Esophagus muscularis mucosa (tissue), 4 donors: ENCODE results near the gene PSMD8. TPM values are rescaled to one million over a fixed set of nuclear protein-coding genes. Genes with fewer than 3 reads are reported as not detected.

ENCODE experiments used
- DNase-seq: peaks from one replicate; pipeline ENCODE4 v3.0.0-alpha.2; 2017; ENCODE audit errors: extremely low spot score
- H3K27ac ChIP-seq, 4 donors: fragments of 200-600 bp; sonication (generic); replicated peaks in 1 of 4; 1 replicate in 3 of 4; 2 replicates in 1 of 4; pipeline ENCODE4 v1.5.1; 2016 to 2019; ENCODE audit warnings: mild to moderate bottlenecking in 1 of 4
- H3K27me3 ChIP-seq, 4 donors: fragments of 200-600 bp; sonication (generic); one replicate each; pipeline versions ENCODE4 v1.5.1 to v1.6.0; 2016 to 2019
- H3K36me3 ChIP-seq, 4 donors: fragments of 200-600 bp; sonication (generic); one replicate each; pipeline ENCODE4 v1.5.1; 2016 to 2019
- H3K4me1 ChIP-seq, 4 donors: fragments of 200-600 bp; sonication (generic); one replicate each; pipeline ENCODE4 v1.5.1; 2016 to 2019
- H3K4me3 ChIP-seq, 4 donors: fragments of 200-600 bp; sonication (generic); 1 replicate in 2 of 4; 2 replicates in 2 of 4; pipeline ENCODE4 v1.5.1; 2016 to 2019; ENCODE audit warnings: mild to moderate bottlenecking in 4 of 4, moderate library complexity in 1 of 4
- H3K9me3 ChIP-seq, 4 donors: fragments of 200-600 bp; sonication (generic); 1 replicate in 3 of 4; 2 replicates in 1 of 4; pipeline ENCODE4 v1.5.1; 2016 to 2019
- EP300 ChIP-seq: sonication (generic); formaldehyde crosslinking; IDR thresholded peaks from one replicate; pipeline ENCODE4 v1.6.1; 2017; ENCODE audit warnings: antibody characterized with exemption
- POLR2A ChIP-seq: fragments of 450-650 bp; IDR thresholded peaks from one replicate; pipeline ENCODE4 v1.6.1; 2017; ENCODE audit warnings: antibody characterized with exemption, moderate library complexity, mild to moderate bottlenecking, low read depth
- POLR2AphosphoS5 ChIP-seq, 2 donors: sonication (generic); formaldehyde crosslinking; IDR thresholded peaks; one replicate each; pipeline ENCODE4 v1.6.1; 2017; ENCODE audit warnings: antibody characterized with exemption in 2 of 2
- WGBS: methylation state at CpG from one replicate; pipeline ENCODE4 v1.1.5; 2018; 5-methylcytosine and 5-hydroxymethylcytosine counted together
- intact Hi-C: fragments of 100-400 bp; cut with DNase I; formaldehyde crosslinking; loops from one replicate; pipeline ENCODE4 v1.15.1; 2023
- total RNA-seq, 4 donors: library from RNA; depleted of rRNA; stranded (reverse); fragments of >200 nt; gene quantifications; one replicate each; pipeline versions ENCODE4 v1.1.0 to v1.2.1, GENCODE V29; 2016
- TF ChIP-seq, protein P1 (sequence below), 3 experiments: fragments of 200-600 bp in 2 of 3; fragments of 450-650 bp in 1 of 3; sonication (generic) in 2 of 3; IDR thresholded peaks; one replicate each; pipeline ENCODE4 v1.5.1; 2017 to 2019; ENCODE audit warnings: antibody characterized with exemption in 3 of 3, mild to moderate bottlenecking in 2 of 3, moderate library complexity in 1 of 3

Gene PSMD8
- total RNA-seq, 4 donors from 2014 or later: 145 to 259 (median 212) TPM

DNA sequence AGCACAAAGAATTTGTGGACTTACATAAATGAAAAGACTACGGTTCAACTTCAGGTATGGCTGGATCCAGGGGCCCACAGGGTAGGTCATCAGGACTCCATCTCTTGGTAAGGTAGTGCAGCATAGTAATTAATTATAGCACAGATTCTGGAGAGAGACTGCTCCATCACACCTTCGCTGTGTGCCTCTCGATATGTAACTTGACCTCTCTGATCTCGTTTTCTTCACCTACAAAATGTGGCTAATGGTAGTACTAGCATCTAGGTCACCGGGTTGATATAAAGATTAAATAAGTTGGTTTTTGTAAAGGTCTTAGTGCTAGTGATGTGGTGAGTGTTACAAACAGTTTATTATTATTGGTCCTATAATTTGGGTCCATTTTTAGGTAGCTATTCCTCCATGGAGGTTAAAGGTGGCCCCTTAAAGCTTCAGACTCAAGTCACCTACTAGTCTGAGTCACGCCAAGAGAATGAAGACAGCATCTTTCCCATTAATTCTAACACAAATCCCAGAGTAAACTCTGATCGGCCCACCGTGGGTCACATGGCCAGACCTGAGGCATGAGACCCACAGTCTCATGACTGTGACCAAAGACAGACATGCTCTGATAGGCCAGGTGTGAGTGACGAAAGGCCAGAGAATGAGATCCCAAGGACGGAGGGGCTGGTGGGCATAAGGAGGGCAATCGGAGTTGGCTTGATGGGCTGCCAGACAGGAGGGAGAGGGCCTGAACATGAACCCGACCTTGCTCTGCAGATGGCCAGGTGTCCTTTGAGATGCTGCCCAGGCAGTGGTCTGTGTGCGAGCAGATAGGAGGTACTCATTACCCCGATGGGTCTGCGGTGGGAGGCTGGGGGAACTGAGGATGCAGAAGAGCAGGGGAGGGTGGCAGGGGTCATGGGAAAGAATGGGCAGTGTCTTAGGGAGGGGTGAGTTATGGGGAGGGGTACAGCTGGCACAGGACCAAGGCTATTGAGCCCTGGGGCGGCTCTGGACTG lies 18.3 kb upstream of the PSMD8 start:
- intact Hi-C loops: no loop called here
- Histone ChIP-seq H3K4me3 (no peak overlapping the region), H3K27me3 (peaks cover 0 to 72% (median 6%) of the 10 kb centered on the region in 4 donors), H3K36me3 (no peaks in the 10 kb centered on the region), H3K27ac (no peak overlapping the region), H3K4me1 (peaks cover 0 to under 1% (median under 1%) of the 10 kb centered on the region in 4 donors), H3K9me3 (no peaks in the 10 kb centered on the region)
- 82% methylated on average over 16 of the region's 16 CpGs for WGBS
- TF ChIP-seq EP300 (no peak), POLR2A (no peak), POLR2AphosphoS5 (IDR thresholded peaks at IDR 0.05) (no peak)
- no peak for DNase-seq

DNA sequence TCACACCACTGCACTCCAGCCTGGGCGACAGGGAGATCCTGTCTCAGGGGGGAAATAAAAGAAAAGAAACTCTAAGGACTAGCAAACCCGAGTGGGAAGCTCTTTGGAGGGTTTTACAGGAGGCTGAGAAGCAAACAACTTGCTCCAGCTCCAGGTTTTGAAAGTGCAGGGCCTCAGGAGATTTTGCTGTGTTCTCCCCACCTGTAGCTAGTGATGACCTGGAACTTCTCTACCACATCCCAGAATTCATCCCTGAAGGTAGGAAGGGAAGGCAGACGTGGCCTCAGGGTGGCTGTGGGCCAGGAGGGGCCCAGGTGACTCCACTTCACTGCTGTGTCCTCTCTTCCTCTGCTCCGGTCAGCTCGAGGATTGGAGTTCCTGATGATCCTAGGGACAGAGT lies 16.3 kb upstream of the PSMD8 start:
- Histone ChIP-seq H3K27ac (no peak overlapping the region), H3K9me3 (no peaks in the 10 kb centered on the region), H3K36me3 (no peaks in the 10 kb centered on the region), H3K4me1 (peaks cover 6 to 21% (median 20%) of the 10 kb centered on the region in 4 donors), H3K4me3 (no peak overlapping the region), H3K27me3 (peaks cover 0 to 72% (median 6%) of the 10 kb centered on the region in 4 donors)
- TF ChIP-seq, protein P1, sequence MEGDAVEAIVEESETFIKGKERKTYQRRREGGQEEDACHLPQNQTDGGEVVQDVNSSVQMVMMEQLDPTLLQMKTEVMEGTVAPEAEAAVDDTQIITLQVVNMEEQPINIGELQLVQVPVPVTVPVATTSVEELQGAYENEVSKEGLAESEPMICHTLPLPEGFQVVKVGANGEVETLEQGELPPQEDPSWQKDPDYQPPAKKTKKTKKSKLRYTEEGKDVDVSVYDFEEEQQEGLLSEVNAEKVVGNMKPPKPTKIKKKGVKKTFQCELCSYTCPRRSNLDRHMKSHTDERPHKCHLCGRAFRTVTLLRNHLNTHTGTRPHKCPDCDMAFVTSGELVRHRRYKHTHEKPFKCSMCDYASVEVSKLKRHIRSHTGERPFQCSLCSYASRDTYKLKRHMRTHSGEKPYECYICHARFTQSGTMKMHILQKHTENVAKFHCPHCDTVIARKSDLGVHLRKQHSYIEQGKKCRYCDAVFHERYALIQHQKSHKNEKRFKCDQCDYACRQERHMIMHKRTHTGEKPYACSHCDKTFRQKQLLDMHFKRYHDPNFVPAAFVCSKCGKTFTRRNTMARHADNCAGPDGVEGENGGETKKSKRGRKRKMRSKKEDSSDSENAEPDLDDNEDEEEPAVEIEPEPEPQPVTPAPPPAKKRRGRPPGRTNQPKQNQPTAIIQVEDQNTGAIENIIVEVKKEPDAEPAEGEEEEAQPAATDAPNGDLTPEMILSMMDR (IDR thresholded peaks at IDR 0.05): no peak
- TF ChIP-seq POLR2A (no peak), EP300 (no peak), POLR2AphosphoS5 (IDR thresholded peaks at IDR 0.05) (no peak)
- intact Hi-C loops: no loop called here
- no peak for DNase-seq
- 33% methylated on average over 5 of the region's 5 CpGs for WGBS

DNA sequence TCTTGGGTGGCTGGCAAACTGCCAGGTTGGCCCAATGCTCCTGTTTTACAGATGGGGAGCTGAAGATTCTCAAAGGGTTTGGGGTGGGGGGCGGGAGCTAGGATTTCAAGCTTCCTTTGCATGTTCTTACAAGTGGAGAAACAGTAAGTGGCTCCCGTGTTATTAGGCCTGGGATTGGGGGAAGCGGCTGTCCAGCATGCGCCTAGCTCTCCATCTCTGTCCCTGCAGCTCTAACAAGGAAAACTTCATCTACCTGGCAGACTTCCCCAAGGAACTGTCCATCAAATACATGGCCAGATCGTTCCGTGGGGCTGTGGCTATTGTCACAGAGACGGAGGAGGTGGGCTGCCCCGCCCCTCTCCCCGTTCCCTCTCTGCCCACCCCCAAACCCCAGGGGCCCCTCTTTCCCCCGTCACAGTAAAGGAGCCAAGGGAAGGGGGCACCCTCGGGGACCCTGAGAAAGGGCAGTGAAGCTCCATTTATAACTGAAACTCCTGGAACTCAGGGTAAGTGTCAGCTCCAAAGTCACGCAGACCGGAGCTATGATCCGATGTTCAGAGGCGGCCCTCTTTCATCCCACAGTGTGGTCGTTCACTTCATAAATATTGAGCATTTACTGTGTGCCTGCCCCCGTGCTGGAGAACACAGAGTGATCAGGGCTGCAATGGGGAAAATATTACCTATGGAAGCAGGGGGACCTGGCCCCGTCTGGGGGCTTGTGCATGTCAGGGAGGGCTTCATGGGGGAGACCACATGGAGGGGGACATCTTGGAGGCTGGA lies 14.9 kb upstream of the PSMD8 start:
- no peaks in the 10 kb centered on the region for H3K9me3 ChIP-seq
- no peaks in the 10 kb centered on the region for H3K36me3 ChIP-seq
- 62% methylated on average over 14 of the region's 18 CpGs for WGBS
- H3K4me1 ChIP-seq: peaks cover 6 to 22% (median 21%) of the 10 kb centered on the region in 4 donors
- H3K4me3 ChIP-seq: no peak overlapping the region
- peaks cover 0 to 65% (median 6%) of the 10 kb centered on the region in 4 donors for H3K27me3 ChIP-seq
- no peak overlapping the region for H3K27ac ChIP-seq
- no peak for DNase-seq
- TF ChIP-seq POLR2A: no peak
- no peak for TF ChIP-seq EP300
- TF ChIP-seq, protein P1 (IDR thresholded peaks at IDR 0.05): no peak
- TF ChIP-seq POLR2AphosphoS5 (IDR thresholded peaks at IDR 0.05): no peak
- intact Hi-C loops: no loop called here

DNA sequence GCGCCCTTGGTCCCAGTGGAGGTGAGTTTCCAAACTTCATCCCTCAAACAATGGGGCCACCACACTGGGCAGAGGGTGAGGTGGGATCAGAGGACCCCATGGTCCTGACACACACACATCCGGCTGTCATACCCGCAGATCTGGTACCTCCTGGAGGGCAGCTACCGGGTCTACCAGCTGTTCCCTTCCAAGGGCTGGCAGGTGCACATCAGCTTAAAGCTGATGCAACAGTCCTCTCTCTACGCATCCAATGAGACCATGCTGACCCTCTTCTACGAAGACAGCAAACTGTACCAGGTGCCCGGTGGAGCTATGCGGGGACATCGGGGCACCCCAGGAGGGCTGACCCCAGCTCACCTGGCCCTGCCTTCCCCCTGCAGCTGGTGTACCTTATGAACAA lies 14.0 kb upstream of the PSMD8 start:
- Histone ChIP-seq H3K27me3 (peaks cover 0 to 59% (median 6%) of the 10 kb centered on the region in 4 donors), H3K4me1 (peaks cover 6 to 22% (median 21%) of the 10 kb centered on the region in 4 donors), H3K9me3 (no peaks in the 10 kb centered on the region), H3K27ac (no peak overlapping the region), H3K36me3 (no peaks in the 10 kb centered on the region), H3K4me3 (no peak overlapping the region)
- intact Hi-C loops: no loop called here
- 90% methylated on average over 6 of the region's 9 CpGs for WGBS
- TF ChIP-seq POLR2AphosphoS5 (IDR thresholded peaks at IDR 0.05) (no peak), POLR2A (no peak), EP300 (no peak)
- TF ChIP-seq, protein P1 (IDR thresholded peaks at IDR 0.05): no peak
- no peak for DNase-seq
